ENCODE data around the gene FOXO3. TPM values are rescaled to one million over a fixed set of nuclear protein-coding genes. Genes with fewer than 3 reads are reported as not detected.
A peak's percentile ranks its signal among the peaks of the same experiment; 100 is the strongest.
"Not testable (repeated sequence)": the region's sequence is repeated elsewhere in the genome, so short reads cannot be mapped to it uniquely, and the experiment has no call there.

The FOXO3 gene
- total RNA-seq, 1 donor from 2014 or later: 34.6 TPM

- H3K27me3 Mint-ChIP-seq (ENCODE audit: unreplicated experiment): no peaks in the 10 kb centered on the region
- no peaks in the 10 kb centered on the region for H3K9me3 Mint-ChIP-seq (ENCODE audit: unreplicated experiment)
- no peak overlapping the region for H3K27ac Mint-ChIP-seq (ENCODE audit: unreplicated experiment)
- no peak for TF ChIP-seq CTCF (IDR thresholded peaks at IDR 0.05; ENCODE audit: unreplicated experiment)
- no peaks in the 10 kb centered on the region for H3K4me1 Mint-ChIP-seq (ENCODE audit: unreplicated experiment)
- DNase-seq (ENCODE audit: low spot score): no peak
- H3K36me3 Mint-ChIP-seq (ENCODE audit: low read depth, unreplicated experiment): no peaks in the 10 kb centered on the region
- no peak overlapping the region for H3K4me3 Mint-ChIP-seq (ENCODE audit: unreplicated experiment)
These were observed 36.0 kb upstream of the FOXO3 start for GRCh38 chr6:108524528-108525248.

GRCh38 chr6:108526739-108527174 lies 34.0 kb upstream of the FOXO3 start:
- peak; percentile 73 for TF ChIP-seq CTCF (IDR thresholded peaks at IDR 0.05; ENCODE audit: unreplicated experiment)
- no peaks in the 10 kb centered on the region for H3K36me3 Mint-ChIP-seq (ENCODE audit: low read depth, unreplicated experiment)
- no peaks in the 10 kb centered on the region for H3K9me3 Mint-ChIP-seq (ENCODE audit: unreplicated experiment)
- no peaks in the 10 kb centered on the region for H3K4me1 Mint-ChIP-seq (ENCODE audit: unreplicated experiment)
- H3K27ac Mint-ChIP-seq (ENCODE audit: unreplicated experiment): no peak overlapping the region
- DNase-seq (ENCODE audit: low spot score): no peak
- H3K27me3 Mint-ChIP-seq (ENCODE audit: unreplicated experiment): no peaks in the 10 kb centered on the region
- H3K4me3 Mint-ChIP-seq (ENCODE audit: unreplicated experiment): no peak overlapping the region

DNA sequence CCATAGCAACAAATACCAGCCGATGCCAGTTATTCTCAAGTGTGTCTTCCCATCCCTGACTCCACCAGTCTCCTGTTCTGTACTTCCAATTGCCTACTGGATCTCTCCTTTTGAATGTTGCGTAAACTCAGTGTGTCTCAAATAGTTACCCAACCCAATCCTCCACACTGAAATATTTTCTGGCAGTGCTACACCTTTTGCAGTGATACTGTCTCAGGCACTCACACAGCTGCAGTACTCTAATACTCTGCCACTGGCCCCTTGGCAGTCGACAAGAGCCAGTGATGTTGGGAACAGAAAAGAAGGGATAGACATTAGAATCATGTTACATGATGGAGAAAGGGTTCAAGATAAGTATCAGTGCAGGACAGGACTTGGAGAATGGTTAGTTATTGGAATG lies 31.8 kb upstream of the FOXO3 start:
- Mint-ChIP-seq H3K36me3 (ENCODE audit: low read depth, unreplicated experiment) (no peaks in the 10 kb centered on the region), H3K27ac (ENCODE audit: unreplicated experiment) (no peak overlapping the region), H3K4me3 (ENCODE audit: unreplicated experiment) (no peak overlapping the region), H3K4me1 (ENCODE audit: unreplicated experiment) (no peaks in the 10 kb centered on the region), H3K27me3 (ENCODE audit: unreplicated experiment) (peaks cover 1% of the 10 kb centered on the region), H3K9me3 (ENCODE audit: unreplicated experiment) (no peaks in the 10 kb centered on the region)
- TF ChIP-seq CTCF (IDR thresholded peaks at IDR 0.05; ENCODE audit: unreplicated experiment): no peak
- no peak for DNase-seq (ENCODE audit: low spot score)

DNA sequence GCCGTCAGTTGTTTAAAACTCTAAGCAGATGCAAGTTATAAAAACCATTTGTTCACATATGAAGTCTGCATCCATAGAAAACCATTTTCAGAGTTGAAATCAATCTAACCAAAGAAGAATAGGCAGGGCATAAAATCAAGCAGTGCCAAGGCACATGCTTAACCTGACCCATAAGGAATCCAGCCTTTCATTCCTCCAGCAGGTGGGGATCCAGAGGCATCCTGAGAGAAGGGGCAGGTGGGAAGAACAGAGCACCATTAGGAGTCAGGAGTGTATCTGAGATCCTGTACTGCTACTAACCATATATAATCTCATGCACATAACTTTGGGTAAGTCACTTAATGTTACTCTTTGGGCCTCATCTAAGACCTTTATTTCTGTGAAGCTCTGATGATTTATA lies 29.4 kb upstream of the FOXO3 start:
- DNase-seq (ENCODE audit: low spot score): no peak
- TF ChIP-seq CTCF (IDR thresholded peaks at IDR 0.05; ENCODE audit: unreplicated experiment): no peak
- no peak overlapping the region for H3K27ac Mint-ChIP-seq (ENCODE audit: unreplicated experiment)
- H3K27me3 Mint-ChIP-seq (ENCODE audit: unreplicated experiment): peaks cover 4% of the 10 kb centered on the region
- no peaks in the 10 kb centered on the region for H3K36me3 Mint-ChIP-seq (ENCODE audit: low read depth, unreplicated experiment)
- H3K4me1 Mint-ChIP-seq (ENCODE audit: unreplicated experiment): no peaks in the 10 kb centered on the region
- H3K9me3 Mint-ChIP-seq (ENCODE audit: unreplicated experiment): no peaks in the 10 kb centered on the region
- no peak overlapping the region for H3K4me3 Mint-ChIP-seq (ENCODE audit: unreplicated experiment)

GRCh38 chr6:108535114-108535742 lies 25.5 kb upstream of the FOXO3 start:
- DNase-seq (ENCODE audit: low spot score): no peak
- Mint-ChIP-seq H3K36me3 (ENCODE audit: low read depth, unreplicated experiment) (no peaks in the 10 kb centered on the region), H3K27ac (ENCODE audit: unreplicated experiment) (no peak overlapping the region), H3K4me1 (ENCODE audit: unreplicated experiment) (no peaks in the 10 kb centered on the region), H3K4me3 (ENCODE audit: unreplicated experiment) (no peak overlapping the region), H3K9me3 (ENCODE audit: unreplicated experiment) (no peaks in the 10 kb centered on the region), H3K27me3 (ENCODE audit: unreplicated experiment) (peaks cover 4% of the 10 kb centered on the region)
- no peak for TF ChIP-seq CTCF (IDR thresholded peaks at IDR 0.05; ENCODE audit: unreplicated experiment)

DNA sequence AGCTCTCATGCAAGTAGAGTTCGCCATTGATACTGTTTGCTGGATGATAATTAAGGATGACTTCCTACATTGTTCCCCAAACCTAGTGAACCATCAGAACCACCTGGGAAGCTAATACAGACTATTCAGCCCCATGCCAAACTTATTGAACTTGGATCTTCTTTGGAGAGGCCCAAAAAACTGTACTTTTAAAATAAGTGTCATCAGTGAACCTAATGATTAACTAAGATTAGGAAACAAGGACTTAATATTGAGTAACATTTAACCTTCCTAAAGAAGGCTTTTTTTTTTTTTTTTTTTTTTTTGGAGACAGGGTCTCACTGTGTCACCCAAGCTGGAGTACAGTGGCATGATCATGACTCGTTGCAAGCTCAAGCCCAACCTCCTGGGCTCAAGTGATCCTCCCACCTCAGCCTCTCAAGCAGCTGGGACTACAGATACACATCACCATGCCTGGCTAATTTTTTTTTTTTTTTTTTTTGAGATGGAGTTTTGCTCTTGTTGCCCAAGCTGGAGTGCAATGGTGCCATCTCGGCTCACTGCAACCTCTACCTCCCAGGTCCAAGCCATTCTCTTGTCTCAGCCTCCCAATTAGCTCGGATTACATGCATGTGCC lies 24.7 kb upstream of the FOXO3 start:
- not testable (repeated sequence) for H3K27me3 Mint-ChIP-seq (ENCODE audit: unreplicated experiment); H3K4me1 Mint-ChIP-seq (ENCODE audit: unreplicated experiment); DNase-seq (ENCODE audit: low spot score); H3K9me3 Mint-ChIP-seq (ENCODE audit: unreplicated experiment); H3K36me3 Mint-ChIP-seq (ENCODE audit: low read depth, unreplicated experiment); H3K4me3 Mint-ChIP-seq (ENCODE audit: unreplicated experiment); H3K27ac Mint-ChIP-seq (ENCODE audit: unreplicated experiment)

Measured in endothelial cell (in vitro differentiated cells).